SK-N-SH (cell line): ENCODE measurements around the gene ADCY6.

ENCODE experiments used
- CHD2 ChIP-seq: fragments of 150-350 bp; IDR thresholded peaks from 2 replicates; pipeline ENCODE4 v1.6.1; 2018; ENCODE audit warnings: low read length; ENCODE audit not compliant: partially characterized antibody
- POLR2AphosphoS5 ChIP-seq: IDR thresholded peaks from 2 replicates; pipeline ENCODE4 v1.6.1; 2012; ENCODE audit warnings: low read depth, low read length
- YY1 ChIP-seq: IDR thresholded peaks from 2 replicates; pipeline ENCODE4 v1.4.0; 2012; ENCODE audit warnings: low read depth, mild to moderate bottlenecking
- TF ChIP-seq, protein P1 (sequence below): fragments of 200-600 bp; sonication (generic); IDR thresholded peaks from 2 replicates; pipeline ENCODE4 v1.6.1; 2017; ENCODE audit warnings: antibody characterized with exemption, mild to moderate bottlenecking, moderate library complexity
- TF ChIP-seq, protein P2 (sequence below): IDR thresholded peaks from 2 replicates; pipeline ENCODE4 v1.6.1; 2012; ENCODE audit warnings: mild to moderate bottlenecking, low read depth, low read length, moderate library complexity

DNA sequence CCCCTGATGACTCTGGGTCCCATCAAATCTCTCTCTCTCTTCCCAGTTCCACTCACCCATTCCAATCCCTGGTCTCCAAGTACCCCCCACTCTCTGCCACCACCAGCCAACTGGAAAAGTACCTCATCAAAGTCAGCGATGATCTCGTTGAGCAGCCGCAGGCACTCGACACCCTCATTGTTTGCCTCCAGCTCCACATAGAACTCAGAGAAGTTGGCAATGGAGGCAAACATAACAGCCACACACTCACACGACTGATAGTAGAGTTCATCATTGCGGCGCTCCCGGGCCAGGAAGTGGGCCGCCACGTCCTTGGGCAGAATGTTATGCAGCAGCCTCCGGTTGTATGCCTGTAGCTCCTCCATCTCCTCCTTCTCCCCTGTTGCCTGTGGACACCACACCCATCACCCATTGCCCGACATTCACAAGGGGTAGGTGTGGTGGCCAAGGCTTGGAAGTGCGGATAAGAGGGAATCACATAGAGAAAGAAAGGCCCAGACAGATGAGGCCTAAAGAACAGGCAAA, 17.2 kb downstream of the ADCY6 start:
- TF ChIP-seq CHD2 (no peak), POLR2AphosphoS5 (no peak), YY1 (no peak)
- TF ChIP-seq, protein P1, sequence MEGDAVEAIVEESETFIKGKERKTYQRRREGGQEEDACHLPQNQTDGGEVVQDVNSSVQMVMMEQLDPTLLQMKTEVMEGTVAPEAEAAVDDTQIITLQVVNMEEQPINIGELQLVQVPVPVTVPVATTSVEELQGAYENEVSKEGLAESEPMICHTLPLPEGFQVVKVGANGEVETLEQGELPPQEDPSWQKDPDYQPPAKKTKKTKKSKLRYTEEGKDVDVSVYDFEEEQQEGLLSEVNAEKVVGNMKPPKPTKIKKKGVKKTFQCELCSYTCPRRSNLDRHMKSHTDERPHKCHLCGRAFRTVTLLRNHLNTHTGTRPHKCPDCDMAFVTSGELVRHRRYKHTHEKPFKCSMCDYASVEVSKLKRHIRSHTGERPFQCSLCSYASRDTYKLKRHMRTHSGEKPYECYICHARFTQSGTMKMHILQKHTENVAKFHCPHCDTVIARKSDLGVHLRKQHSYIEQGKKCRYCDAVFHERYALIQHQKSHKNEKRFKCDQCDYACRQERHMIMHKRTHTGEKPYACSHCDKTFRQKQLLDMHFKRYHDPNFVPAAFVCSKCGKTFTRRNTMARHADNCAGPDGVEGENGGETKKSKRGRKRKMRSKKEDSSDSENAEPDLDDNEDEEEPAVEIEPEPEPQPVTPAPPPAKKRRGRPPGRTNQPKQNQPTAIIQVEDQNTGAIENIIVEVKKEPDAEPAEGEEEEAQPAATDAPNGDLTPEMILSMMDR = no peak
- TF ChIP-seq, protein P2, sequence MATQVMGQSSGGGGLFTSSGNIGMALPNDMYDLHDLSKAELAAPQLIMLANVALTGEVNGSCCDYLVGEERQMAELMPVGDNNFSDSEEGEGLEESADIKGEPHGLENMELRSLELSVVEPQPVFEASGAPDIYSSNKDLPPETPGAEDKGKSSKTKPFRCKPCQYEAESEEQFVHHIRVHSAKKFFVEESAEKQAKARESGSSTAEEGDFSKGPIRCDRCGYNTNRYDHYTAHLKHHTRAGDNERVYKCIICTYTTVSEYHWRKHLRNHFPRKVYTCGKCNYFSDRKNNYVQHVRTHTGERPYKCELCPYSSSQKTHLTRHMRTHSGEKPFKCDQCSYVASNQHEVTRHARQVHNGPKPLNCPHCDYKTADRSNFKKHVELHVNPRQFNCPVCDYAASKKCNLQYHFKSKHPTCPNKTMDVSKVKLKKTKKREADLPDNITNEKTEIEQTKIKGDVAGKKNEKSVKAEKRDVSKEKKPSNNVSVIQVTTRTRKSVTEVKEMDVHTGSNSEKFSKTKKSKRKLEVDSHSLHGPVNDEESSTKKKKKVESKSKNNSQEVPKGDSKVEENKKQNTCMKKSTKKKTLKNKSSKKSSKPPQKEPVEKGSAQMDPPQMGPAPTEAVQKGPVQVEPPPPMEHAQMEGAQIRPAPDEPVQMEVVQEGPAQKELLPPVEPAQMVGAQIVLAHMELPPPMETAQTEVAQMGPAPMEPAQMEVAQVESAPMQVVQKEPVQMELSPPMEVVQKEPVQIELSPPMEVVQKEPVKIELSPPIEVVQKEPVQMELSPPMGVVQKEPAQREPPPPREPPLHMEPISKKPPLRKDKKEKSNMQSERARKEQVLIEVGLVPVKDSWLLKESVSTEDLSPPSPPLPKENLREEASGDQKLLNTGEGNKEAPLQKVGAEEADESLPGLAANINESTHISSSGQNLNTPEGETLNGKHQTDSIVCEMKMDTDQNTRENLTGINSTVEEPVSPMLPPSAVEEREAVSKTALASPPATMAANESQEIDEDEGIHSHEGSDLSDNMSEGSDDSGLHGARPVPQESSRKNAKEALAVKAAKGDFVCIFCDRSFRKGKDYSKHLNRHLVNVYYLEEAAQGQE = no peak
